ENCODE measurements around the gene BRF1.

Gene BRF1

DNA sequence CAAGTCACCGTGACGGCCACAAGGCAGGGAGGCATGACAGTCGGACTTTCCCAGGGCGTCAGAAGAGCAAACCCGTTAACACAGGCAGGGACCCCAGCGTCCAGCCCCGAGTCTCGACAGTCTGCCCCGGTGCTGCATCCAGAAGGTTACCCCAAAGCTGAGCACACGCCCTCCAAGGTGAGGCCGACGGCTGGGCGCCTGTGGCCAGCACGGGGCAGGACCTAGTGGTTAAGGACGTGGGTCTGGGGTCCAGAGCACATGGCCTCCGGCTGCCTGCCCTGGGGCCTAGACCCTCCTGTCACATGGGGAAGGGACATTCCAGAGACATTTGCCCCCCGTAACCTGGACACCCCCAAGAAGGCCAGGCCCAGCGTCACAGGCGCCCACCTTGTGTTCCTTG, 82.2 kb downstream of the BRF1 start:
- intact Hi-C loops (cut with DNase I), result no loop called here
- DNase-seq, result no peak

DNA sequence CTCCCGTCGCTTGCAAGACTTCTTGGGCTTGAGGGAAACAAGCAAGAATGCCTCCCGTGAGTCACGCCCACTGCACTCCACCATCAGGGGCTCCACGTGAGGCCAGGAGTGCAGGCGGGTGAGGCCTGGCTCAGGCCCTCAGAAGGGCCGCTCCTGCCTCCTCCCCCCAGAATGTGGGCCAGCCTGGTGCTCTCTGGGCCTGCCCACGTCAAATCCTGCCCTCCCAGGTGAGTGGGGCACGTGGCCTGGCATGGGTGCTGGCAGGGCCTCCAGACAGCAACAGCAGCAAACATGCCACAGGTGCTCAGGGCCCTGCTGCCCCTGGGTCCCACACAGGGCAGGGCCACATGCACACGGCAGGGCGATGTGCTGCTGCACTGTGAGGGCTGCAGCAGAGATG, 83.0 kb downstream of the BRF1 start:
- intact Hi-C loops (cut with DNase I), result no loop called here
- no peak for DNase-seq

DNA sequence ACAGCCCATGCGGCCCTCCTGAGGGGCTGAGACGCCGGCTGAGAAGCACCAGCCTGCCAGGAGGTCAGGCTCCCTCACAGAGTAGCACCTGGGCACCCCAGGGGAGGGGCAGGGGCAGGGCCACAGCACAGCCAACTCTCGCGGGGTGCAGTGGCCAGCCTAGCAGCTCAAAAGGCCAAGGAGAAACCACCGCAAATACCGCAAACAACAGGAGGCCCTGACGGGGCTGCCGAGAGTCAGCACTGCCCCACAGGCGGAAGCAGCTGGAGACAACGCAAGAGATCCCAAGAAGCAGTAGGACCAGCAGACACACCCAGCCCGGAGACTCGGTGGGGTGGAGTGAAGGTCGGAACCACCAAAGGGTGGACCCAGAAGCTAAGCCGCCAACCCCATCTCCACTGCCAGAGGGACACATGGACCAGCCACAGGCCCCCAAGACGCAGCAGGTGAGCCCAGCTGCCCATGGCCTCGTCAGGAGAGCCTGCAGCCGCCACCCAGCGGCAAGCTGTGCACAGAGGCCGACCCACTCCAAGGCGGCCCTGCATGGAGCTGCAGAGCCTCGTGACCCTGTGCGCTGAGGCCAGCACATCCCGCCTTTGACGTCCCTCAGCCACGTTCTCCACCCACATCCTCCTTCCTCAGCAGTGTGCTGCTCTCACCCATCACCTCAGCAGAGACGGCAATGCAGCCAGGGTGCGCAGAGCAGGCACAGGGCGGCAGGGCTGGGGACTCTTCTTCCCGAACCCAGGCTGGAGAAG, 84.1 kb downstream of the BRF1 start:
- DNase-seq, result no peak
- intact Hi-C loops (cut with DNase I), result no loop called here

DNA sequence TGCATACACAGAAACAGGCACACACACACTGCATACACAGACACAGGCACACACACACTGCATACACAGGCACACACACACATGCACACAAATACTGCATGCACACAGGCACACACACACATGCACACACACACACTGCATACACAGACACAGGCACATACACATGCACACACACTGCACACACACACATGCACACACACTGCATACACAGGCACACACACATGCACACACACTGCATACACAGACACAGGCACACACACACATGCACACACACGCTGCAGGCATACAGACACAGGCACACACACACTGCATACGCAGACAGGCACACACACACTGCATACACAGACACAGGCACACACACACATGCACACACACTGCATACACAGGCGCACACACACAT, 85.2 kb downstream of the BRF1 start:
- intact Hi-C loops (cut with DNase I), result no loop called here
- DNase-seq, result no peak

DNA sequence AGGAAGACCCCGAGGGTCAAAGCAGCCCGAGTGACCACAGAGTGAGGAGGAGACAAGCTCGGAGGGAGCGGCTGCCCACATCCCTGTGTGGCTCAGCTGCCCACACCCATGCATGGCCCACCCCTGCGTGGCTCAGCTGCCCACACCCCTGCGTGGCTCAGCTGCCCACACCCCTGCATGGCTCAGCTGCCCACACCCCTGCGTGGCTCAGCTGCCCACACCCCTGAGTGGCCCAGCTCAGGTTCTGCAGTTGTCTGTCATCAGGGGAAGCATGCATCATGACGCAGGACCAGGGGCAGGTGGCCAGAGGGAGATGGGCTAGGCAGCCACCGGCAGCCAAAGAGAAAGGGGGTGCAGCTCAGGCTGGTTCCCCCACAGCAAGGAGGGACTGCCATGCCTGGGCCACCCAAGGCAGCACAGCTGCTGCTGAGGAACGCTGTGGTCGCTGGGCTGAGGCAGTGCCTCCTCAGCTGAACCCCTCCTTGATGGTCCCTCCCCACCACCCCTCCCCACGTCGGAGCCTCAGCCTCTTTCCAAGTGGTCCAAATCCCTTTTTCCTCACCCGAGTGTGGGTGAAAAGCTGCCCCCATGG, 86.4 kb downstream of the BRF1 start:
- DNase-seq, result no peak
- intact Hi-C loops (cut with DNase I), result no loop called here

DNA sequence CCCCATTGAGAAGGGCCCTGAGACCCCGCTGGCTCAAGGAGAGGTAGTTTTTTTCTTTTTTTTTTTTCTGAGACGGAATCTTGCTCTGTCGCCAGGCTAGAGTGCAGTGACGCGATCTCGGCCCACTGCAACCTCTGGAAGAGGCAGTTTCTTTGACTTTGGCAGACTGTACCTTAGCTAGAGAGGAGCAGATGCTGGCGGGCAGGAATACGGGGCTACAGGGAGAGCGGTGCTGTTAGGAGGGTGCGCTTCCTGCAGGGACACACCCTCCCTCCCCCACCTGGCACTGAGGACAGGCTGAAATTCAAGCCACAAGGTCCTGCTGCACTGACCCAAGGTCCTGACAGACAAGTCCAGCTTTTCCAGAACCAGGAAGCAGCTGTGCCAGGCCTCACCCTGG, 87.4 kb downstream of the BRF1 start:
- intact Hi-C loops (cut with DNase I), result no loop called here
- DNase-seq, result no peak

DNA sequence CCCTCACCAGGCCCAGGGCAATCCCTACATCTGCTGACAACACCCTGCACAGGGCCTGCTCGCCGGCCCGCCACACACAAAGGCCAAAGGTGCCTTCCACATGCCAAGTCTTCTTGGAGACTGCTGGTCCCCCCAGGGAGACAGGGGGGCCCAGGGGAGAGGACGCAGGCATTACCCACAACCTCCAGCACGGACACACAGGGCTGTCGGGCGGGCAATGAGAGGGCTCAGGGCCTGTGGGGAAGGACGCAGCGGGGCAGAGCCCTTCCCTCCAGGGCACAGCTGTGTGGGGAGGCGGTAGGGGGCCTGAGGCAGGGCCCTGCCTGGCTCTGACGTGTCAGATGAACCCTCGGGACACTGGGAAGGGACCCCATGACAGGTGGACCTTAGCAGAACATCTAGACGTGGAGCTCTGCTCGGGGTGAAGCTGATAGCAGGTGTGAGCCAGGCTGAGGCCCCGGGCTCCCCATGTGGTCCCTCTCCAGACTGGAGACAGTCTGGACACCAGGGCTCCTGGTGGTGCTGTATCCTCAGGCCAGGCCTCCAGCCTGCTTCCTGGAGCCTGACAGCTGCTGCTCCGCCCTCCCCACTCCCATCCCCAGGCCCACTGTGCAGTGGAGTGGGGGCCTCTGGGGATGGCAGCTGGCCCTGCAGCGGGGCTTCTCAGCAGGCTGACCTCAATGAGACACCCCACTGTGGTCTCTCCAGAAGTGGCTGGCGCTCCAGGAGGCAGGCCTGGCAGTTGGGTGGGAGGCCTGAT, 88.1 kb downstream of the BRF1 start:
- intact Hi-C loops (cut with DNase I), result no loop called here
- no peak for DNase-seq

DNA sequence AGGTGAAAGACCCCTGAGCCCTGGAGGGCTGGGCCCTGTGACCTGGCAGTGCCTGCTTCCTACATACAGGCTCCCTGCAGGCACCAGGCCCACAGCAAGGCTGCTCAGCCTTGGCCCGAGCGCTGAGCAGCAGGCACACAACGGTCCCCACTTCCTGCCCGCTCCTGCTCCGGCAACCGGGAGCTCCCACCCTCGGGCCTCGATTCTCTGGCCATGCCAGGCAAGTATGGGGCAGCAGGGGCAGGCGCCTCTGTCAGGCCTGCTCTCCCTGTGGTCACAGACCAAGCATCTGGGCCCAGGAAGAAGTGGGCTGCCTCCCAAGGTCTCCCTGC, 89.1 kb downstream of the BRF1 start:
- intact Hi-C loops (cut with DNase I), result no loop called here
- DNase-seq, result no peak

DNA sequence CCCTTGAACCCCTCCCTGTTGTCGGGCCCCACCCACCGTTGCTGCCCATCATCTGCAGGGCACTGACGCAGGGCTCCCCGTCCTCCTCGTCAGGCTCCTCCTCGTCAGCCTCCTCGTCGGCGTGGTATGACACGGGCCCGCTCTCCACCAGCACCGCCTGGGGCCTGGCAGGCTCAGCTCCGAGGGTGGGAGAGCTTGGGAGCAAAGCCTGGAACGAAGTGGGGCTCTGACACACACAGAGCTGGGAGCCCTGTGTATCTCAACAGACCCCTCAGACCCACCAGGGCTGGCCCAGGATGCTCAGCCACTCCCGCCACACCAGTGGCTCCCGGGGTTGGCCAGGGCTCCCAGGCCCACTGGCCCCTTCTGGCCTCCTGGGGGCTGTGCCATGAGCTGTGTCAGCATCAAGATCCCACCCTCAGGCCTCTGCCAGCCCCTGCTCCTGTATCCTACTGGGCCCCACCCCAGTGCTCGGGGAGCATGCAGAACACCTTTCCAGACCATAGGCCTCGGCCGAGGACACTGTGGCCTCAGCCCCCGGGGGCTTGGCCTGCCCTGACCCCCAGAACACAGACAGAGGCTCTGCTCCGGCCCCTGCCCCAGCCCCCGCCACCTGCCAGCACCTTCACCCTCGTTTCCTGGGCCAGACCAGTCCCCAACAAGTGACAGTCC, 89.6 kb downstream of the BRF1 start:
- DNase-seq, result no peak
- intact Hi-C loops (cut with DNase I), result no loop called here

DNA sequence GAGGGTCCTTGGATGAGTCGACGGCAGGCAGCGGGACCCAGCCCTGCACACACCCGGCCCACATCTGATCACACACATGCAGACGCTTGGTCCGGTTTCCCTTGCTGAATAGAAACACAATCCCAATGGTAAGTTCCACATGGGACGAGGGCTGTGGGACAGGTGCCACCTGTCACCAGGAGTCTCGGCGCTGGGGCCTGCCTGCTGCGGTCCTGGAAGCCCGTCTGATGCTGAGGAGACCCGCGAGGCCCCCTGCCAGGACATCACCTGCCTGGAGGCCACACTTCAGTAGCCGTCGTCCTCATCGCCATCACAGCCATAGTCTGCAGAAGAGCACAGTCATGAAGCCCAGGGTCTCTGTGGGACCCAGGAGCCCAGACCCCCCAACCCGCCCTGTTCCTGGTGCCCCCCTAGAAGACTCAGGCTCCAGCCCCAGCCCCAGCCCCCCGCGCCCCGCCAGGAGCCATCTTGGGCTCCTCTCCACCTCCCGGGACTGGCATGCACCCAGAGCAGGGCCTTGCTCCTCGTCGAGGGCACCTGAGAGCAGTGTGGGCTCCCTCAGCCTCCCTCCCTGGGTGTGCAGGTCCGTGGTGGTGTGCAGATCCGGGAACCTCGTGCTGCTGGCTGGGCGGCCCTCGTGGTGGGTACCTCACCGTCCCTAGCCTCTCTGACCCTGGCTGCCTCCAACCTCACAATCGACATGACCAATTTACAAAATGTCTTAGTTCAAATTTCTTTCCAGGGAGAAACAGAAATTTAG, 90.4 kb downstream of the BRF1 start:
- DNase-seq, result no peak
- intact Hi-C loops (cut with DNase I), result no loop called here

DNA sequence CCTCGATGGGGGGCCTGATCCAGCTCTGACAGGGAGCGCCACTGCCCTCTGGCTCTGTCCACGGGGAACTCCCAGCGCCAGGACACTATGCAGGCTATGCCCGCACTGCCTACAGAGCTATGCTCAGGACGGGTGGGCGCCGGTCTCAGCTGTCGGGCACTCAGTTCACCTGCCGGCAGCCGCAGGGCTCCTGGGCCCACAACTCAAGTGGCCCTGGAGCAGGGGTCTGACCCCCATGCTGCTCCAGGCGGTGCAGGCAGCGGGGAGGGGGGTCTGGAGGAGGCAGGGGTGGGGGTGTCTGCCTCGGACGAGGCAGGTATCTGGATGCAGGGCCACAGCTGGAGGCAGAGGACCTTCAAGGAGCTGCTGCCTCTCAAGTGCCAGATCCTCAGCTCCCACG, 91.2 kb downstream of the BRF1 start:
- intact Hi-C loops (cut with DNase I), result no loop called here
- no peak for DNase-seq

DNA sequence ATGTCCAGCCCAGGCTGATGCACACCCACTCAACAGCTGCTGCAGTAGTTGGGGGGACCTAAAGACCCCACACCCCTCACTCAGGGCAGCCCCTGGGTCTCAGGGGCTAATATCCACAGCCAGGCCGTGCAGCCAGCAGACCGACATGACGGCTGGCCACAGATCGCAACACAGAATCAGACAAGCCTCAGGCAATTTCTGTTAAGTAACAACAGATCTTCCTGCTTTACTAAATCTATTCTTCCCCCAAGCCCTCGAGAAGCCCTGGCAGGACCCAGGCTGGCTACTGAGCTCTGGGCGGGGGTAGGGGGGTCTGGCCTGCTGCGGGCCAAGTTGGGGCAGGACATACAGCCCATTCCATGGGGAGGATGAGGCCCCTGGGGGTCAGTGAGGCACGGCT, 91.7 kb downstream of the BRF1 start:
- DNase-seq, result no peak
- intact Hi-C loops (cut with DNase I), result no loop called here

DNA sequence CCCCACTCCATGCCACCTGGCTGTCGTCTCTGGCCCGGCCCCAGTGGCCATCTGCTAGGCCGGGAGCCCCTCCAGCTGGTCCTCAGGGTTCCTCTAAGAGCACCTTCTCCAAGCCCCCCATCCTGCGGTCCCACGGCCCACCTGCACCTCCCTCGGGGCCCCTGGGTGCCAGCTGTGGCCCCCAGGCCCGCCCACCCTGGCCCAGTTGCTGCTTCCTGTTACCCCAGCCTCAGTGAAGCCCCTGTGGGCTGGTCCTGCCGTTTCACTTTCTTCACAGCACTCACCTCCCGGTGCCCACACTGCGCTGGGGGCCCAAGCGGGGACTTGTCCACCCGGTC, 92.1 kb downstream of the BRF1 start:
- DNase-seq, result no peak
- intact Hi-C loops (cut with DNase I), result no loop called here

DNA sequence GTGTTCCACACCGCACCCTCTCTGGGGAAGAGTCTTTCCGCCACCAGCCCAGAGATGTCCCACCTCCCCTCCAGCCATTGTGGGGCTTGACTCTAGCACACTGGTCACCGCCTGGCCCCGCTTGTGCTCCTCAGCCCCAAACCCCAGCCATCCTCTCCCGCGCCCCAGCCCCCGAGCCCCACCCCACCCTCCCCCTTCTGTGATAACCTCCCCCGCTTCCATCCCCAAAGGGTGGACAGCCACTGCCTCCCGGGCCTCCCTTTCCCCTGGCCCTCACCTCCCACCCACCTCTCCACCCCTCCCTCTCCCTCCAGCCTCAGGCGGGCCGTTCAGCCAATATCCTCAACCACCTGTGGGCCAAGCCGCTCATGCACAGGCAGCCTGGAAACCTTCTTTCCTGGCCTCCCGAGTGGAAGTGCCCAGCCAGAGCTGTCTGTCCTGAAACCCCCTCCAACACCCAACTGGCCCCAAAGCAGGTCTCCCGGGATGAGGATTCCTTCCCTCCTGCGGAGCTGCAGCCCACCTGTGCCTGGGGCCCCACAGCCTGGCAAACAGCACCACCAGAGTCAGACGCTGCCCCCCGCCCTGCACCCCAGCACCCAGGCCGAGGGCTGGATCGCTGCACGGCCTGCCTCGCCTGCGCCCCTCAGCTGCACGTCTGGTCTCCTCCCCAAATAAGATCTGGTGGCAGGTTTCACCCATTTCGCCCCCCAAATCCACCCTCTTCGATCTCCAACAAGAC, 92.6 kb downstream of the BRF1 start:
- intact Hi-C loops (cut with DNase I), result no loop called here
- DNase-seq, result no peak

DNA sequence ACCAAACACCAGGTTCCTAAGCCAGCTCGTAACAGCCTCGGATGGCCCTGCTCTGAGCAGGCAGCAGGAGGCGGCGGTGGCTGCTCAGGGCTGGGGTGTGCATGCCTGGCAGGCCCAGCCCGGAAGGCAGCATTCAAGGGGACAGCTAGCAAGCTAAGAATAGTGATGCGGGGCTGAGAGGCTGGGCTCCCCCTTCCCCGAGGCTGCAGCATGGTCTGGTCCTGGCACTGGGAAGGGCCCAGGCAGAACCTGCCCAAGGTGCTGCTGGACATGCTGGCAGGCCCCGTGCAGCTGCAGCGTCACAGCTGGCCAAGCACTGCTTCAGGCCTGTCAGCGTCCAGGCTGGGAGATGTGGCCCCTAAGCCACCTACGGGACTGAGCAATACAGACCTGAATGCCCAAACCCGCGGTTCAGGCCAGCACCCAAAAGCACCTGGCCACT, 93.3 kb downstream of the BRF1 start:
- no peak for DNase-seq
- intact Hi-C loops (cut with DNase I), result no loop called here

DNA sequence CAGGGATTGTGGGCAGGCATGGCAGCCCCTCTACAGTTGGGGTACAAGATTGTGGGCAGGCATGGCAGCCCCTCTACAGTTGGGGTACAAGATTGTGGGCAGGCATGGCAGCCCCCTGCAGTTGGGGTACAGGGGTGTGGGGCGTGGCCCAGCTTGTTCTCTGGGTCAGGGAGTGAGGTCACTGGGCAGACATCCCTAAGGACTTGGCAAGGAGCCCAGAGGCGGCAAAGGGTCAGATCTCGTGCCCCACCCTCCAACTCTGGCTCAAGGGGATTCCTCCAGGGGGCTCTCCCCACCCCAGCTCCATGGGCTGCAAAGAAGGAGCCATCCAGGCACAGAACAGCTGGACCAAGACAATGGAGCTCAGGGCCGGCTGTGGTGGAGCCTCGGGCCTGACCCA, 93.9 kb downstream of the BRF1 start:
- DNase-seq, result no peak
- intact Hi-C loops (cut with DNase I), result no loop called here

DNA sequence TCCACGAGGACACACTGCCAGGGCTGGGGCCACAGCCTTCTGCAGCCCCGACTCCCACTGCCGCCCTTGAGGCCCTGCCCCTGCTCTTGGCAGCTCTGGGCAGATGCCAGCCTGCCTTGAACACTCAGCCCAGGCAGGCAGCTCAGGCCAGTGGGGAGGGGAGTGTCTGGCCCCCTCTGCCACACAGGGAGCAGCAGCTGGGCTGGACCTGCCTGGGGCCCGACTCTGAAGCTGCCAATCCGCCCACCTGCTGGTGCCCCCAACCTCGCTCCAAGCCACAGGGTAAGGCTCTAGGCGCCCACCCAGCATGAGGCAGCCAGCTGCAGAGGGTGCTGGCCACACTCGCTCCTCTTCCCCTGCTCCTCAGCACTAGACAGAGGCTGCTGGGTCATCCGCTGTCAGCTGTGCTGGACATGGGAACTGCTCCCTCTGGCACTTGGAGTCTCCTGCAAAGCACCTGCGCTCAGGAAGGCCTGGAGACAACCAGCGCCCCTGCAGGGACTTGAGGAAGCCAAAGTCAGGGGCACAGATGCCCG, 95.1 kb downstream of the BRF1 start:
- intact Hi-C loops (cut with DNase I), result no loop called here
- no peak for DNase-seq

DNA sequence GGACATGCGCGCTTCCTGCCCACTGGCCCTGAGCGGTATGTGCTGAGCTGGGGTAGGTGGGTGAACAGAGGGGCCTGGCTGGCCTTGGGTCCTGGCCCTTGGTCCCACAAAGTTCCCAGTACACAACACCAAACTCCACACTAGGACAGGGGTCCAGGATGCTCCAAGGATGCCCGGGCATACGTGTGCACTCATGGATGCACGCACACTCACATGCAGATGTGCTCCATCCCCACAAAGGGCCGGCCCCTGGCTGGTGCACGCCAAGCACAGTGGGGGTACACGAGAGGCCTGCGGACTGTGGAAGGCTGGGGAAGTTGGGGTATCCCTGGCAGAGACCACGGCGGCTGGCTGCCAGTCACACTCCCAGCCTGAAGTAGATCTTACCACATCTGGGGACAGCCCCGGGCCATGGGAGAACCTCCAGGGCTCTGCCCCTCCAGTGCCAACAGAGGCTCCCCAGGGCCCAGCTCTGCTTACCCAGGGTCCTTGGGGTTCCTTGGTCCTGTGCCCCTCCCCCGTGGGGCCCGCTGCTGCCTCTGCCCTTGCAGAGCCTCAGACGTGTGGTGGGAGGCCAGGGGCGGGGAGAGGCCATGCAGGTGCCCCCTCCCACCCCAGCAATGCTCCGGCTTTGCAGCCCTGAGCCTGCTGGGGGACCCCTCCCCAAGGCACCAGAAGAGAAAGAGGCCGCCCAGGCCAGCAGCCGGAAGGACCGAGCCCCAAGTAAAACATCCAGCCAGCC, 95.7 kb downstream of the BRF1 start:
- no peak for DNase-seq
- intact Hi-C loops (cut with DNase I), result no loop called here

Measured in posterior cingulate gyrus (tissue), 11 donors.